ACHN (cell line): ENCODE data around the gene CCM2.

ENCODE experiments used
- DNase-seq: peaks from one replicate; pipeline ENCODE4 v3.0.0-alpha.2; 2015
- in situ Hi-C: cut with HindIII; loops from 2 replicates; pipeline ENCODE4 v1.10.0; 2017; ENCODE audit warnings: low sequenced_read_pairs, low pct_ligation_motif_present, low pct_unique_long_range_greater_than_20kb

CCM2 gene

GRCh38 chr7:45000093-45001032, at the start of gene CCM2:
CCM2 (plus strand) TSS chr7:45000201; CDS start chr7:45000334, 133 bp downstream.
- in situ Hi-C loops, result no loop called here
- peak; percentile 61 for DNase-seq

GRCh38 chr7:44953156-44953555, 46.8 kb upstream of the CCM2 start:
- no peak for DNase-seq
- in situ Hi-C loops, result no loop called here

GRCh38 chr7:44955733-44956132, 44.3 kb upstream of the CCM2 start:
- no peak for DNase-seq
- in situ Hi-C loops, result no loop called here

GRCh38 chr7:44956157-44956766, 43.7 kb upstream of the CCM2 start:
- no peak for DNase-seq
- in situ Hi-C loops, result no loop called here

GRCh38 chr7:44958645-44959344, 41.2 kb upstream of the CCM2 start:
- in situ Hi-C loops, result no loop called here
- DNase-seq, result no peak

GRCh38 chr7:44959433-44959951, 40.5 kb upstream of the CCM2 start:
- in situ Hi-C loops, result no loop called here
- DNase-seq, result no peak

- no peak for DNase-seq
- in situ Hi-C loops, result no loop called here
Measured at GRCh38 chr7:44960011-44960580, 39.9 kb upstream of the CCM2 start.

GRCh38 chr7:44961844-44962482, 38.0 kb upstream of the CCM2 start:
- in situ Hi-C loops, result no loop called here
- DNase-seq, result no peak

- in situ Hi-C loops, result no loop called here
- no peak for DNase-seq
Measured at GRCh38 chr7:44962483-44963251, 37.3 kb upstream of the CCM2 start.

GRCh38 chr7:44963364-44964290, 36.4 kb upstream of the CCM2 start:
- in situ Hi-C loops, result no loop called here
- no peak for DNase-seq

GRCh38 chr7:44964384-44964830, 35.6 kb upstream of the CCM2 start:
- DNase-seq, result peak; percentile 39

GRCh38 chr7:44964831-44965440, 35.1 kb upstream of the CCM2 start:
- in situ Hi-C loops, result no loop called here

More at GRCh38 chr7:44964384-44964830, 35.6 kb upstream of the CCM2 start:
- in situ Hi-C loops, result no loop called here

GRCh38 chr7:44965441-44965903, 34.5 kb upstream of the CCM2 start:
- in situ Hi-C loops, result no loop called here
- no peak for DNase-seq

More at GRCh38 chr7:44964831-44965440, 35.1 kb upstream of the CCM2 start:
- DNase-seq, result no peak

GRCh38 chr7:44965937-44966730, 33.9 kb upstream of the CCM2 start:
- in situ Hi-C loops, result no loop called here
- no peak for DNase-seq
